Left ventricle myocardium inferior (tissue), 1 donor: ENCODE data around the gene MT3. TPM values are rescaled to one million over a fixed set of nuclear protein-coding genes. Genes with fewer than 3 reads are reported as not detected.
A peak's percentile ranks its signal among the peaks of the same experiment; 100 is the strongest.

Experiments used
- DNase-seq: peaks from one replicate; pipeline ENCODE4 v3.0.0-alpha.2; 2020
- H3K27ac ChIP-seq: fragments of 200-600 bp; replicated peaks from 2 replicates; pipeline ENCODE4 v1.8.0; 2021
- H3K27me3 ChIP-seq: fragments of 200-600 bp; 2 replicates; pipeline ENCODE4 v1.8.0; 2021; ENCODE audit warnings: low read depth
- H3K36me3 ChIP-seq: fragments of 200-600 bp; 2 replicates; pipeline ENCODE4 v1.8.0; 2021
- H3K4me1 ChIP-seq: fragments of 200-600 bp; 2 replicates; pipeline ENCODE4 v1.8.0; 2021
- H3K4me3 ChIP-seq: fragments of 200-600 bp; 2 replicates; pipeline ENCODE4 v1.8.0; 2021; ENCODE audit warnings: mild to moderate bottlenecking, moderate library complexity
- H3K9me3 ChIP-seq: fragments of 200-600 bp; replicated peaks from 2 replicates; pipeline ENCODE4 v1.8.0; 2021
- intact Hi-C: fragments of 100-400 bp; cut with micrococcal nuclease; formaldehyde crosslinking; loops from one replicate; pipeline ENCODE4 v1.11.0; 2022
- total RNA-seq: library from RNA; stranded (reverse); fragmentation: NEBNext Ultra II Directional; extraction: Animal tissue kit (Norgen Biotek cat#: 25700); gene quantifications from one replicate; pipeline ENCODE4 v1.2.1, GENCODE V29; 2021
- TF ChIP-seq, protein P1 (sequence below): fragments of 200-600 bp; IDR thresholded peaks from 2 replicates; pipeline ENCODE4 v1.8.0; 2021; ENCODE audit warnings: antibody characterized with exemption, mild to moderate bottlenecking, borderline replicate concordance
- donor health status: DM: no; HTN: yes; CAD: no; lungs with severe emphysema.

Gene MT3
- total RNA-seq, 1 donor from 2014 or later, result 4.1 TPM

DNA sequence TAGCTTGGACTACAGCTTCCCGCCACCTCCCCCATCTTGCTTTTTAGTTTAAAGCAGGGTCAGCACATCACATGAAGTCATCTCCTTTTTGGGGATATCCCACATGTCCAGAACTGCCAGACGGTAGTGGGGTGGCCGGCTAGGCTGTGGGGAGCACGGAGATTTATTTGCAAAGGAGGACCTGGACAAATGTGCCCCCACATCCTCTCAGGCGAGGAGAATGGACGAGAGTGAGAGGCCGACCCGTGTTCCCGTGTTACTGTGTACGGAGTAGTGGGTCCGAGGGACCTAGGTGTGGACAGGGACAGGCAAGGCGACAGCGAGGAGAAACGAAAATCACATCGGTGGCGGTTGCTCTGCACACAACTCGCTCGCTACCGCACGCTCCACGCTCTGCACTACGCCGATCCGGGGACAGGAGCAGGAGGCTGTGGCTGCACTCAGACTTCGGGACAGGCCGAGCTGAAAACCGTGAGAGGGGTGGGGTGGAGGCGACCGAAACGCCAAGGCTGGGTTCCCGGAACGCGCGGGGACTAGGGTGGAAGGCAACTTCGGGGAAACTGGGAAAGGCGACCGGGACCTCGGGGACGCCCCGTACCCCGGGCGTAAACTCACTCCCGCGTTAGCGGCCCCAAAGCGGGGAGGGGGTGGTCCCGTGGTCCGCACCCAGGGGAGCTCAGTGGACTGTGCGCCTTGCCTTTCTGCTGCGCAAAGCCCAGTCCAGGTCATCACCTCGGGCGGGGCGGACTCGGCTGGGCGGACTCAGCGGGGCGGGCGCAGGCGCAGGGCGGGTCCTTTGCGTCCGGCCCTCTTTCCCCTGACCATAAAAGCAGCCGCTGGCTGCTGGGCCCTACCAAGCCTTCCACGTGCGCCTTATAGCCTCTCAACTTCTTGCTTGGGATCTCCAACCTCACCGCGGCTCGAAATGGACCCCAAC lies 48.8 kb downstream of the MT3 start, which contains the start of gene MT1A:
Gene MT1A, plus strand, starts transcription at position 853 of the 937 bp plus-strand sequence. Its CDS starts 73 bp downstream, at position 926.
- TF ChIP-seq, protein P1, sequence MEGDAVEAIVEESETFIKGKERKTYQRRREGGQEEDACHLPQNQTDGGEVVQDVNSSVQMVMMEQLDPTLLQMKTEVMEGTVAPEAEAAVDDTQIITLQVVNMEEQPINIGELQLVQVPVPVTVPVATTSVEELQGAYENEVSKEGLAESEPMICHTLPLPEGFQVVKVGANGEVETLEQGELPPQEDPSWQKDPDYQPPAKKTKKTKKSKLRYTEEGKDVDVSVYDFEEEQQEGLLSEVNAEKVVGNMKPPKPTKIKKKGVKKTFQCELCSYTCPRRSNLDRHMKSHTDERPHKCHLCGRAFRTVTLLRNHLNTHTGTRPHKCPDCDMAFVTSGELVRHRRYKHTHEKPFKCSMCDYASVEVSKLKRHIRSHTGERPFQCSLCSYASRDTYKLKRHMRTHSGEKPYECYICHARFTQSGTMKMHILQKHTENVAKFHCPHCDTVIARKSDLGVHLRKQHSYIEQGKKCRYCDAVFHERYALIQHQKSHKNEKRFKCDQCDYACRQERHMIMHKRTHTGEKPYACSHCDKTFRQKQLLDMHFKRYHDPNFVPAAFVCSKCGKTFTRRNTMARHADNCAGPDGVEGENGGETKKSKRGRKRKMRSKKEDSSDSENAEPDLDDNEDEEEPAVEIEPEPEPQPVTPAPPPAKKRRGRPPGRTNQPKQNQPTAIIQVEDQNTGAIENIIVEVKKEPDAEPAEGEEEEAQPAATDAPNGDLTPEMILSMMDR, result no peak
- peaks cover 80% of the 10 kb centered on the region for H3K27me3 ChIP-seq
- peak within 1 kb of the TSS; percentile 81 for H3K27ac ChIP-seq
- H3K4me1 ChIP-seq, result peaks cover 28% of the 10 kb centered on the region
- no peaks in the 10 kb centered on the region for H3K9me3 ChIP-seq
- no peaks in the 10 kb centered on the region for H3K36me3 ChIP-seq
- peak within 1 kb of the TSS; percentile 70 for H3K4me3 ChIP-seq
- DNase-seq, result peak; percentile 83
- intact Hi-C loops, result no loop called here

DNA sequence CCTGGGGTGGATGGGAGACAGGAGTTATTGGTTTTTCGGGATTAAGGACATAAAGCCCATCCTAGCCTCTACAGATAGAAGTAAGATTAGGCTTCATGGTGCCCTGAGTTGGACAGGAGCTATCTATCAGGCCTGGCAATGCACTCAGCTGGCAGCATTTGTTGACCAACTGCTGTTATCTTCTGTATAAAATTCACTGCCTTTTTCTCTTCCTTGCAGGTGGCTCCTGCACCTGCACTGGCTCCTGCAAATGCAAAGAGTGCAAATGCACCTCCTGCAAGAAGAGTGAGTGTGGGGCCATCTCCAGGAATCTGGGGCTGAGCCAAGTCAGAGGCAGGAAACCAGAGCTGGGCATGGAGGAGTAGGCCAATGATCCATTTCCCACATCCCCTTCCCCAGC lies 49.7 kb downstream of the MT3 start:
- intact Hi-C loops, result no loop called here
- TF ChIP-seq, protein P1, result no peak
- DNase-seq, result no peak
- peaks cover 37% of the 10 kb centered on the region for H3K4me1 ChIP-seq
- H3K27me3 ChIP-seq, result peaks cover 84% of the 10 kb centered on the region
- no peaks in the 10 kb centered on the region for H3K36me3 ChIP-seq
- H3K27ac ChIP-seq, result peak overlapping the region; percentile 81
- H3K4me3 ChIP-seq, result peak overlapping the region; percentile 70
- no peaks in the 10 kb centered on the region for H3K9me3 ChIP-seq

DNA sequence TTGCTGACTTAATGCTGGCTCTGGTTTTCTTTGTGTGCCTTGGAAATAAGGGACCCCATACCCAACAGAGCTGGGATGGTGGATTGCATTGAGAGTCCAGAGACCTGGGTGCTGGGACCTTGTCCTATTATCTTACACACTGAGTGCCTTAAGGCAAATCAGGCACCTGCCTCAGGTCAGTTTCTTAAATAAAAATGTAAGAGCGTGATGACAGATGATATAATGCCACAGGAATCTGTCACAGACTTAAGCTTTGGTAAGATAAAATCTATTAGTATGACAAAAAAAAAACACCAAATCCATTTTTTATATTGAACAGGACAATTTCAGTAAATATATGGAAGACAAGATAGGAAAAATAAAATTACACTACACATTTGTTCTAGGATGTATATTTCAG lies 50.7 kb downstream of the MT3 start:
- Histone ChIP-seq H3K4me1 (peaks cover 35% of the 10 kb centered on the region), H3K27me3 (peaks cover 84% of the 10 kb centered on the region), H3K9me3 (no peaks in the 10 kb centered on the region), H3K36me3 (no peaks in the 10 kb centered on the region), H3K27ac (no peak overlapping the region), H3K4me3 (no peak overlapping the region)
- intact Hi-C loops, result no loop called here
- DNase-seq, result no peak
- TF ChIP-seq, protein P1, result no peak

Other genes starting within 250 kb of the MT3 start
- 65.2 TPM for gene AMFR, start 164.0 kb upstream of the MT3 start, total RNA-seq
- 59.5 TPM for gene NUDT21, start 138.2 kb upstream of the MT3 start, total RNA-seq
- gene OGFOD1, start 138.0 kb upstream of the MT3 start, total RNA-seq, result 35.4 TPM
- gene BBS2, start 69.5 kb upstream of the MT3 start, total RNA-seq, result 48.7 TPM
- not detected for gene MT4, start 24.5 kb upstream of the MT3 start, total RNA-seq
- 115 TPM for gene MT2A, start 19.1 kb downstream of the MT3 start, total RNA-seq
- gene MT1E, start 36.3 kb downstream of the MT3 start, total RNA-seq, result 126 TPM
- 3.1 TPM for gene MT1M, start 43.1 kb downstream of the MT3 start, total RNA-seq
- gene MT1A, start 49.1 kb downstream of the MT3 start, total RNA-seq, result 1.2 TPM
- gene MT1B, start 62.4 kb downstream of the MT3 start, total RNA-seq, result not detected
- gene MT1F, start 68.4 kb downstream of the MT3 start, total RNA-seq, result 0.85 TPM
- not detected for gene MT1G, start 78.5 kb downstream of the MT3 start, total RNA-seq
- not detected for gene MT1H, start 80.3 kb downstream of the MT3 start, total RNA-seq
- gene MT1X, start 92.9 kb downstream of the MT3 start, total RNA-seq, result 91.8 TPM
- gene NUP93, start 140.6 kb downstream of the MT3 start, total RNA-seq, result 27.1 TPM